ENCODE results near the gene GCKR. TPM values are rescaled to one million over a fixed set of nuclear protein-coding genes. Genes with fewer than 3 reads are reported as not detected.

Gene GCKR
- total and polyA plus RNA-seq, 2 of the 13 experiments (the other 11 are each of a cell fraction or from before 2014, with no cell fraction given), result 15.2 to 48.3 TPM

DNA sequence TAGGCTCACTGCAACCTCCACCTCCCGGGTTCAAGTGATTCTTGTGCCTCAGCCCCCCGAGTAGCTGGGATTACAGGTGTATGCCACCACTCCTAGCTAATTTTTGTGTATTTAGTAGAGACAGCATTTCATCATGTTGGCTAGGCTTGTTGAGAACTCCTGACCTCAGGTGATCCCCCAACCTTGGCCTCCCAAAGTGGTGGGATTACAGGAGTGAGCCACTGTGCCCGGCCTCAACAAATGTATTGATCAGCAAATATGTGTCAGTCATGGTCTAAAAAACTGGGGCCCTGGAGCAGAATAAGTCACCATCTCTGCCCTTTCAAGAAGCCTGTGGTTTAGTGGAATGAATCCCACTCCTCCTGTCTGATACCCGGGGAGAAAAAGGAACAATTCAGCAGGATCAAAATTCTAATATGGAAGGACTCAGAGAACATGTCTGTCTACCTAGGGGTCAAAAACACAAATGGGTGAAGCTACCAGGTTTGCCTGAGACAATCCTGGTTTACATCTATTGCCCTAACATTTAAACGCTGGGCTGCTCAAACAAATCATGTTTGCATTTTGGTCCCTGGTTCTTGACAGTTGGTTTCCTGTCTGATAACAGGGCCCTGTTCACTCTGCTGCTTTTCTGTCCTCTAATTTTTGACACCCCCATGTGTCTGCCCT, 21.6 kb downstream of the GCKR start (continued):
- TF ChIP-seq, protein P1, sequence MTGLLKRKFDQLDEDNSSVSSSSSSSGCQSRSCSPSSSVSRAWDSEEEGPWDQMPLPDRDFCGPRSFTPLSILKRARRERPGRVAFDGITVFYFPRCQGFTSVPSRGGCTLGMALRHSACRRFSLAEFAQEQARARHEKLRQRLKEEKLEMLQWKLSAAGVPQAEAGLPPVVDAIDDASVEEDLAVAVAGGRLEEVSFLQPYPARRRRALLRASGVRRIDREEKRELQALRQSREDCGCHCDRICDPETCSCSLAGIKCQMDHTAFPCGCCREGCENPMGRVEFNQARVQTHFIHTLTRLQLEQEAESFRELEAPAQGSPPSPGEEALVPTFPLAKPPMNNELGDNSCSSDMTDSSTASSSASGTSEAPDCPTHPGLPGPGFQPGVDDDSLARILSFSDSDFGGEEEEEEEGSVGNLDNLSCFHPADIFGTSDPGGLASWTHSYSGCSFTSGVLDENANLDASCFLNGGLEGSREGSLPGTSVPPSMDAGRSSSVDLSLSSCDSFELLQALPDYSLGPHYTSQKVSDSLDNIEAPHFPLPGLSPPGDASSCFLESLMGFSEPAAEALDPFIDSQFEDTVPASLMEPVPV (CRISPR knock-in tag; IDR thresholded peaks at IDR 0.05), result no peak
- TF ChIP-seq SETDB1 (CRISPR knock-in tag; IDR thresholded peaks at IDR 0.05; ENCODE audit: borderline replicate concordance) (no peak), EEA1 (CRISPR knock-in tag; IDR thresholded peaks at IDR 0.05; ENCODE audit: borderline replicate concordance) (no peak), HNRNPLL (IDR thresholded peaks at IDR 0.05; ENCODE audit: low read depth, low read length, poor library complexity, severe bottlenecking) (no peak), ZNF383 (CRISPR knock-in tag; IDR thresholded peaks at IDR 0.05; ENCODE audit: borderline replicate concordance) (no peak), ZFP36L1 (CRISPR knock-in tag; IDR thresholded peaks at IDR 0.05) (no peak), TARDBP (CRISPR knock-in tag; IDR thresholded peaks at IDR 0.05) (peak; percentile 75; the same call in 1 of the 2 replicates), XBP1 (CRISPR knock-in tag; IDR thresholded peaks at IDR 0.05) (no peak), ZMYM2 (CRISPR knock-in tag; IDR thresholded peaks at IDR 0.05) (no peak), CC2D1A (CRISPR knock-in tag; IDR thresholded peaks at IDR 0.05) (no peak), NCOR1 (IDR thresholded peaks at IDR 0.05; ENCODE audit: borderline replicate concordance, low read length) (no peak), ISL2 (CRISPR knock-in tag; IDR thresholded peaks at IDR 0.05) (no peak), HMG20A (CRISPR knock-in tag; IDR thresholded peaks at IDR 0.05; ENCODE audit: borderline replicate concordance) (no peak), ZNF605 (CRISPR knock-in tag; IDR thresholded peaks at IDR 0.05) (no peak)
- TF ChIP-seq, protein P2, sequence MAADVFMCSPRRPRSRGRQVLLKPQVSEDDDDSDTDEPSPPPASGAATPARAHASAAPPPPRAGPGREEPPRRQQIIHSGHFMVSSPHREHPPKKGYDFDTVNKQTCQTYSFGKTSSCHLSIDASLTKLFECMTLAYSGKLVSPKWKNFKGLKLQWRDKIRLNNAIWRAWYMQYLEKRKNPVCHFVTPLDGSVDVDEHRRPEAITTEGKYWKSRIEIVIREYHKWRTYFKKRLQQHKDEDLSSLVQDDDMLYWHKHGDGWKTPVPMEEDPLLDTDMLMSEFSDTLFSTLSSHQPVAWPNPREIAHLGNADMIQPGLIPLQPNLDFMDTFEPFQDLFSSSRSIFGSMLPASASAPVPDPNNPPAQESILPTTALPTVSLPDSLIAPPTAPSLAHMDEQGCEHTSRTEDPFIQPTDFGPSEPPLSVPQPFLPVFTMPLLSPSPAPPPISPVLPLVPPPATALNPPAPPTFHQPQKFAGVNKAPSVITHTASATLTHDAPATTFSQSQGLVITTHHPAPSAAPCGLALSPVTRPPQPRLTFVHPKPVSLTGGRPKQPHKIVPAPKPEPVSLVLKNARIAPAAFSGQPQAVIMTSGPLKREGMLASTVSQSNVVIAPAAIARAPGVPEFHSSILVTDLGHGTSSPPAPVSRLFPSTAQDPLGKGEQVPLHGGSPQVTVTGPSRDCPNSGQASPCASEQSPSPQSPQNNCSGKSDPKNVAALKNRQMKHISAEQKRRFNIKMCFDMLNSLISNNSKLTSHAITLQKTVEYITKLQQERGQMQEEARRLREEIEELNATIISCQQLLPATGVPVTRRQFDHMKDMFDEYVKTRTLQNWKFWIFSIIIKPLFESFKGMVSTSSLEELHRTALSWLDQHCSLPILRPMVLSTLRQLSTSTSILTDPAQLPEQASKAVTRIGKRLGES (CRISPR knock-in tag; IDR thresholded peaks at IDR 0.05; ENCODE audit: borderline replicate concordance), result no peak
- TF ChIP-seq, protein P3, sequence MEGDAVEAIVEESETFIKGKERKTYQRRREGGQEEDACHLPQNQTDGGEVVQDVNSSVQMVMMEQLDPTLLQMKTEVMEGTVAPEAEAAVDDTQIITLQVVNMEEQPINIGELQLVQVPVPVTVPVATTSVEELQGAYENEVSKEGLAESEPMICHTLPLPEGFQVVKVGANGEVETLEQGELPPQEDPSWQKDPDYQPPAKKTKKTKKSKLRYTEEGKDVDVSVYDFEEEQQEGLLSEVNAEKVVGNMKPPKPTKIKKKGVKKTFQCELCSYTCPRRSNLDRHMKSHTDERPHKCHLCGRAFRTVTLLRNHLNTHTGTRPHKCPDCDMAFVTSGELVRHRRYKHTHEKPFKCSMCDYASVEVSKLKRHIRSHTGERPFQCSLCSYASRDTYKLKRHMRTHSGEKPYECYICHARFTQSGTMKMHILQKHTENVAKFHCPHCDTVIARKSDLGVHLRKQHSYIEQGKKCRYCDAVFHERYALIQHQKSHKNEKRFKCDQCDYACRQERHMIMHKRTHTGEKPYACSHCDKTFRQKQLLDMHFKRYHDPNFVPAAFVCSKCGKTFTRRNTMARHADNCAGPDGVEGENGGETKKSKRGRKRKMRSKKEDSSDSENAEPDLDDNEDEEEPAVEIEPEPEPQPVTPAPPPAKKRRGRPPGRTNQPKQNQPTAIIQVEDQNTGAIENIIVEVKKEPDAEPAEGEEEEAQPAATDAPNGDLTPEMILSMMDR (CRISPR knock-in tag; IDR thresholded peaks at IDR 0.05), result no peak
- TF ChIP-seq, protein P4, sequence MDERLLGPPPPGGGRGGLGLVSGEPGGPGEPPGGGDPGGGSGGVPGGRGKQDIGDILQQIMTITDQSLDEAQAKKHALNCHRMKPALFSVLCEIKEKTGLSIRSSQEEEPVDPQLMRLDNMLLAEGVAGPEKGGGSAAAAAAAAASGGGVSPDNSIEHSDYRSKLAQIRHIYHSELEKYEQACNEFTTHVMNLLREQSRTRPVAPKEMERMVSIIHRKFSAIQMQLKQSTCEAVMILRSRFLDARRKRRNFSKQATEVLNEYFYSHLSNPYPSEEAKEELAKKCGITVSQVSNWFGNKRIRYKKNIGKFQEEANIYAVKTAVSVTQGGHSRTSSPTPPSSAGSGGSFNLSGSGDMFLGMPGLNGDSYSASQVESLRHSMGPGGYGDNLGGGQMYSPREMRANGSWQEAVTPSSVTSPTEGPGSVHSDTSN (CRISPR knock-in tag; IDR thresholded peaks at IDR 0.05), result no peak

Data from HepG2 (cell line).